Measurements from ENCODE around the gene ANKRD11. TPM values are rescaled to one million over a fixed set of nuclear protein-coding genes. Genes with fewer than 3 reads are reported as not detected.

Gene ANKRD11
- total RNA-seq, 1 experiment from 2014 or later: 116 TPM

GRCh38 chr16:89319631-89319885 is 170.8 kb downstream of the ANKRD11 start:
- H3K27me3 ChIP-seq: no peaks in the 10 kb centered on the region
- no peak for DNase-seq
- H3K4me3 ChIP-seq: no peak overlapping the region
- H3K36me3 ChIP-seq: peaks cover 12% of the 10 kb centered on the region
- H3K27ac ChIP-seq: peak overlapping the region; percentile 57
- H3K4me1 ChIP-seq: peaks cover 41% of the 10 kb centered on the region
- H3K9me3 ChIP-seq (replicated peaks): no peaks in the 10 kb centered on the region

GRCh38 chr16:89318871-89319630 is 171.3 kb downstream of the ANKRD11 start:
- Histone ChIP-seq H3K4me1 (peaks cover 41% of the 10 kb centered on the region), H3K27me3 (no peaks in the 10 kb centered on the region), H3K9me3 (replicated peaks) (no peaks in the 10 kb centered on the region), H3K4me3 (no peak overlapping the region), H3K36me3 (peaks cover 12% of the 10 kb centered on the region), H3K27ac (peak overlapping the region; percentile 57)
- no peak for DNase-seq

GRCh38 chr16:89318430-89318758 is 172.0 kb downstream of the ANKRD11 start:
- Histone ChIP-seq H3K36me3 (peaks cover 14% of the 10 kb centered on the region), H3K27ac (no peak overlapping the region), H3K27me3 (no peaks in the 10 kb centered on the region), H3K9me3 (replicated peaks) (no peaks in the 10 kb centered on the region), H3K4me1 (peaks cover 41% of the 10 kb centered on the region), H3K4me3 (no peak overlapping the region)
- DNase-seq: no peak

GRCh38 chr16:89317729-89318429 is 172.5 kb downstream of the ANKRD11 start:
- Histone ChIP-seq H3K27ac (no peak overlapping the region), H3K36me3 (peaks cover 19% of the 10 kb centered on the region), H3K9me3 (replicated peaks) (no peaks in the 10 kb centered on the region), H3K27me3 (no peaks in the 10 kb centered on the region), H3K4me1 (peaks cover 38% of the 10 kb centered on the region), H3K4me3 (no peak overlapping the region)
- no peak for DNase-seq

GRCh38 chr16:89317101-89317671 is 173.2 kb downstream of the ANKRD11 start:
- no peaks in the 10 kb centered on the region for H3K27me3 ChIP-seq
- H3K9me3 ChIP-seq (replicated peaks): no peaks in the 10 kb centered on the region
- H3K36me3 ChIP-seq: peaks cover 26% of the 10 kb centered on the region
- no peak overlapping the region for H3K27ac ChIP-seq
- no peak overlapping the region for H3K4me3 ChIP-seq
- H3K4me1 ChIP-seq: peaks cover 31% of the 10 kb centered on the region
- DNase-seq: no peak

GRCh38 chr16:89316701-89317100 is 173.7 kb downstream of the ANKRD11 start:
- Histone ChIP-seq H3K4me1 (peaks cover 27% of the 10 kb centered on the region), H3K36me3 (peaks cover 31% of the 10 kb centered on the region), H3K9me3 (replicated peaks) (no peaks in the 10 kb centered on the region), H3K27me3 (no peaks in the 10 kb centered on the region), H3K27ac (no peak overlapping the region), H3K4me3 (no peak overlapping the region)
- no peak for DNase-seq

- no peaks in the 10 kb centered on the region for H3K9me3 ChIP-seq (replicated peaks)
- H3K36me3 ChIP-seq: peaks cover 38% of the 10 kb centered on the region
- no peaks in the 10 kb centered on the region for H3K27me3 ChIP-seq
- H3K4me3 ChIP-seq: no peak overlapping the region
- no peak for DNase-seq
- H3K4me1 ChIP-seq: peaks cover 22% of the 10 kb centered on the region
- no peak overlapping the region for H3K27ac ChIP-seq
Observed at GRCh38 chr16:89315791-89316581, 174.4 kb downstream of the ANKRD11 start.

GRCh38 chr16:89315271-89315670 is 175.1 kb downstream of the ANKRD11 start:
- Histone ChIP-seq H3K27ac (no peak overlapping the region), H3K9me3 (replicated peaks) (no peaks in the 10 kb centered on the region), H3K4me3 (no peak overlapping the region), H3K4me1 (peaks cover 15% of the 10 kb centered on the region), H3K36me3 (peaks cover 45% of the 10 kb centered on the region), H3K27me3 (no peaks in the 10 kb centered on the region)
- DNase-seq: no peak

- no peaks in the 10 kb centered on the region for H3K9me3 ChIP-seq (replicated peaks)
- no peak overlapping the region for H3K27ac ChIP-seq
- H3K4me3 ChIP-seq: no peak overlapping the region
- peaks cover 11% of the 10 kb centered on the region for H3K4me1 ChIP-seq
- no peaks in the 10 kb centered on the region for H3K27me3 ChIP-seq
- H3K36me3 ChIP-seq: peaks cover 45% of the 10 kb centered on the region
- no peak for DNase-seq
Observed at GRCh38 chr16:89314854-89315253, 175.5 kb downstream of the ANKRD11 start.

GRCh38 chr16:89314357-89314756 is 176.0 kb downstream of the ANKRD11 start:
- Histone ChIP-seq H3K4me1 (peaks cover 6% of the 10 kb centered on the region), H3K36me3 (peaks cover 45% of the 10 kb centered on the region), H3K9me3 (replicated peaks) (no peaks in the 10 kb centered on the region), H3K4me3 (no peak overlapping the region), H3K27ac (no peak overlapping the region), H3K27me3 (no peaks in the 10 kb centered on the region)
- no peak for DNase-seq

- no peak for DNase-seq
- Histone ChIP-seq H3K9me3 (replicated peaks) (no peaks in the 10 kb centered on the region; the same call in 1 of the 2 replicates), H3K36me3 (peaks cover 51% of the 10 kb centered on the region), H3K4me1 (no peaks in the 10 kb centered on the region; the same call in 1 of the 2 replicates), H3K27ac (no peak overlapping the region), H3K27me3 (no peaks in the 10 kb centered on the region), H3K4me3 (no peak overlapping the region)
Observed at GRCh38 chr16:89313583-89313982, 176.8 kb downstream of the ANKRD11 start.

- H3K9me3 ChIP-seq (replicated peaks): no peaks in the 10 kb centered on the region; the same call in 1 of the 2 replicates
- no peak overlapping the region for H3K27ac ChIP-seq
- H3K4me1 ChIP-seq: no peaks in the 10 kb centered on the region; the same call in 1 of the 2 replicates
- H3K27me3 ChIP-seq: no peaks in the 10 kb centered on the region
- H3K4me3 ChIP-seq: no peak overlapping the region
- H3K36me3 ChIP-seq: peaks cover 55% of the 10 kb centered on the region
- DNase-seq: no peak
Observed at GRCh38 chr16:89312598-89313299, 177.6 kb downstream of the ANKRD11 start.

- Histone ChIP-seq H3K27ac (no peak overlapping the region), H3K4me1 (no peaks in the 10 kb centered on the region; the same call in 1 of the 2 replicates), H3K27me3 (no peaks in the 10 kb centered on the region), H3K4me3 (no peak overlapping the region), H3K36me3 (peaks cover 59% of the 10 kb centered on the region), H3K9me3 (replicated peaks) (no peaks in the 10 kb centered on the region; the same call in 1 of the 2 replicates)
- DNase-seq: no peak
Observed at GRCh38 chr16:89312194-89312593, 178.2 kb downstream of the ANKRD11 start.

GRCh38 chr16:89311636-89312035 is 178.7 kb downstream of the ANKRD11 start:
- H3K27me3 ChIP-seq: no peaks in the 10 kb centered on the region
- H3K9me3 ChIP-seq (replicated peaks): no peaks in the 10 kb centered on the region; the same call in 1 of the 2 replicates
- DNase-seq: no peak
- peaks cover 61% of the 10 kb centered on the region for H3K36me3 ChIP-seq
- no peak overlapping the region for H3K27ac ChIP-seq
- H3K4me3 ChIP-seq: no peak overlapping the region
- no peaks in the 10 kb centered on the region; the same call in 1 of the 2 replicates for H3K4me1 ChIP-seq

All from SJCRH30 (cell line).